HL-60 (cell line): ENCODE measurements around the gene MOB3B.

Source experiments
- DNase-seq, 2 experiments: peaks; one replicate each; pipeline ENCODE4 v3.0.0-alpha.2; 2010 to 2020; ENCODE audit warnings: low read depth in 1 of 2, low spot score in 1 of 2
- H3K27ac ChIP-seq: fragments of 250-450 bp; sonication (Bioruptor Pico); replicated peaks from 2 replicates; pipeline ENCODE4 v1.5.1; 2020; ENCODE audit warnings: mild to moderate bottlenecking, moderate library complexity
- H3K27me3 ChIP-seq: fragments of 250-450 bp; sonication (Bioruptor Pico); 2 replicates; pipeline ENCODE4 v1.5.1; 2021; ENCODE audit warnings: mild to moderate bottlenecking, moderate library complexity; ENCODE audit not compliant: insufficient read depth, poor library complexity, severe bottlenecking
- H3K4me3 ChIP-seq: replicated peaks from 2 replicates; pipeline ENCODE4 v1.5.1; 2011; ENCODE audit warnings: mild to moderate bottlenecking, control low read depth, low read length; ENCODE audit not compliant: insufficient read depth
- CTCF ChIP-seq: IDR thresholded peaks from one replicate; pipeline ENCODE4 v1.5.1; 2011; ENCODE audit warnings: low read length, control low read depth, inconsistent platforms; ENCODE audit not compliant: insufficient read depth
- GABPA ChIP-seq: IDR thresholded peaks from 2 replicates; pipeline ENCODE4 v1.6.1; 2012; ENCODE audit warnings: low read depth
- POLR2AphosphoS5 ChIP-seq: IDR thresholded peaks from 2 replicates; pipeline ENCODE4 v1.6.1; 2012; ENCODE audit warnings: low read depth
- REST ChIP-seq: IDR thresholded peaks from 2 replicates; pipeline ENCODE4 v1.6.1; 2012; ENCODE audit warnings: low read depth; ENCODE audit not compliant: insufficient replicate concordance
- SPI1 ChIP-seq: IDR thresholded peaks from 2 replicates; pipeline ENCODE4 v1.6.1; 2012; ENCODE audit warnings: low read depth, mild to moderate bottlenecking, borderline replicate concordance

Gene MOB3B

GRCh38 chr9:27473111-27473529 lies 56.5 kb downstream of the MOB3B start:
- no peak for DNase-seq
- no peak overlapping the region for H3K4me3 ChIP-seq
- TF ChIP-seq REST: no peak
- no peaks in the 10 kb centered on the region for H3K27me3 ChIP-seq
- no peak overlapping the region for H3K27ac ChIP-seq

GRCh38 chr9:27472195-27472594 lies 57.4 kb downstream of the MOB3B start:
- no peak for TF ChIP-seq CTCF
- TF ChIP-seq REST: no peak
- no peak for TF ChIP-seq GABPA

GRCh38 chr9:27471789-27472188 lies 57.8 kb downstream of the MOB3B start:
- no peaks in the 10 kb centered on the region for H3K27me3 ChIP-seq
- no peak overlapping the region for H3K4me3 ChIP-seq
- no peak for TF ChIP-seq POLR2AphosphoS5
- no peak for TF ChIP-seq GABPA
- no peak for TF ChIP-seq SPI1
- TF ChIP-seq REST: no peak
- no peak for TF ChIP-seq CTCF
- DNase-seq: no peak
- H3K27ac ChIP-seq: no peak overlapping the region

More at GRCh38 chr9:27472195-27472594, 57.4 kb downstream of the MOB3B start:
- Histone ChIP-seq H3K27me3 (no peaks in the 10 kb centered on the region), H3K27ac (no peak overlapping the region), H3K4me3 (no peak overlapping the region)
- no peak for DNase-seq

- no peak for DNase-seq
- H3K27ac ChIP-seq: no peak overlapping the region
- H3K27me3 ChIP-seq: no peaks in the 10 kb centered on the region
- TF ChIP-seq GABPA (no peak), CTCF (no peak), REST (no peak), POLR2AphosphoS5 (no peak), SPI1 (no peak)
- no peak overlapping the region for H3K4me3 ChIP-seq
Observed at GRCh38 chr9:27471366-27471765, 58.2 kb downstream of the MOB3B start.
